GM13976 (cell line): Measurements from ENCODE around the gene TNFSF11.

ENCODE experiments used
- DNase-seq: peaks from one replicate; pipeline ENCODE4 v3.0.0; 2012; ENCODE audit warnings: low spot score
- CTCF ChIP-seq: IDR thresholded peaks from 2 replicates; pipeline ENCODE4 v1.5.1; 2012; ENCODE audit warnings: borderline replicate concordance, mild to moderate bottlenecking; ENCODE audit not compliant: insufficient read depth; ENCODE audit errors: extremely low read depth, missing control alignments, control extremely low read depth
- in situ Hi-C: fragments of 300-500 bp; cut with MboI; formaldehyde crosslinking; loops from one replicate; pipeline ENCODE4 v1.12.0; 2022; ENCODE audit warnings: low sequenced_read_pairs, mixed read lengths, inconsistent platforms; ENCODE audit not compliant: unreplicated experiment

TNFSF11 gene

GRCh38 chr13:42656161-42656560 lies 82.2 kb downstream of the TNFSF11 start:
- no peak for TF ChIP-seq CTCF
- in situ Hi-C loops: no loop called here

GRCh38 chr13:42656958-42657357 lies 83.0 kb downstream of the TNFSF11 start:
- DNase-seq: no peak
- in situ Hi-C loops: no loop called here
- TF ChIP-seq CTCF: no peak

More at GRCh38 chr13:42656161-42656560, 82.2 kb downstream of the TNFSF11 start:
- no peak for DNase-seq
